ENCODE data around the gene LRRC75A.

Gene LRRC75A

DNA sequence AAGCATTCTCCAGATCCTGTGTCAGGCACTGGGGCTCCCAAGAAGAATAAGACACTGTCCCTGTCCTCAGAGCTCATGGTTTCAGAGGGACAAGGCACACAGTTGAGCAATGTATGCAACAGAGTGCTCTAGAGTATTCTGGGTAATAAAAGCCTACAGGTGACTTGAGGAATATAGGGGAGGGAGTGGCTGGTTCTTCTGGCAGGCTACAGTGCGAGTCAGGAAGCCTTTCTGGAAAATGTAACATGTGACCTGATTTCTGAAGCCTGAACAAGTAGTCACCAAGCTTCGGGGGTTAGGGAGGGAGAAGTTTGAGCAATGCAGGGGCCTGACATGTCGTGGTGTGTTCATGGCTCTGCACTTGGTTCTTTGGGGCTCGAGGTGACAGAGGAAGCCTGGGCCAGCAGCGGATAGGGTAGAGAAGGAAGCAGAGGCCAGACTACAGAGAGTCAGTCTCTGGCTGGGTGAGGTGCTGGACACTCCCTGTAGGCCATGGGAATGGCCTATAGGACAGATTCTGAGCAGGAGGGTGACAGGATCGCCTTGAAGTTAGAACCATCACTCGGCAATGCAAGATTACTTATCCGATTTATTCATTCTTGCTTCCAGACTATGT lies 16.0 kb upstream of the LRRC75A start:
- Histone ChIP-seq H3K4me1 (no peaks in the 10 kb centered on the region), H2AFZ (no peak overlapping the region), H3K36me3 (ENCODE audit: control insufficient read depth, insufficient read depth, low read length) (no peaks in the 10 kb centered on the region), H3K27me3 (ENCODE audit: control insufficient read depth, insufficient read depth, low read length) (no peaks in the 10 kb centered on the region), H3K4me2 (ENCODE audit: low read length) (no peak overlapping the region), H3K27ac (no peak overlapping the region), H3K9me3 (ENCODE audit: control insufficient read depth, low read length) (no peaks in the 10 kb centered on the region), H3K79me2 (no peaks in the 10 kb centered on the region), H3K9ac (no peak overlapping the region), H3K4me3 (ENCODE audit: low read depth, low read length) (no peak overlapping the region)
- no peak for TF ChIP-seq CTCF (IDR thresholded peaks at IDR 0.05)

DNA sequence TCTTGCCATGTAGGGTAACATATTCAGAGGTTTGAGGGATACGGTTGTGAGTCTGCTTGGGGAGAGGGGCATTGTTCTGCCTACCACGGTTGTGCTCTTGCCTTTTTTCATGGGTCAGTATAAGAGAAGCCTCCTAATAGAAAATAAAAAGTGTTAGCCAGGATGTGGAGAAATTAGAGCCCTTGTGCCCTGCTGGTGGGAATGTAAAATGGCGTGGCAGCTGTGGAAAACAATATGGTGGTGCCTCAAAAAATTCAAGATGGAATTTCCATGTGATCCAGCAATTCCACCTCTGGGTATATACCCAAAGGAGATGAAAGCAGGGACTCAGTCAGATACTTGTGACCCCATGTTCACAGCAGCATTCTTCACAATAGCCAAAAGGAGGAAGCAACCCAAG lies 14.2 kb upstream of the LRRC75A start:
- Histone ChIP-seq H3K9ac (no peak overlapping the region), H3K4me3 (ENCODE audit: low read depth, low read length) (no peak overlapping the region), H3K4me2 (ENCODE audit: low read length) (no peak overlapping the region), H3K36me3 (ENCODE audit: control insufficient read depth, insufficient read depth, low read length) (no peaks in the 10 kb centered on the region), H3K9me3 (ENCODE audit: control insufficient read depth, low read length) (no peaks in the 10 kb centered on the region), H3K27me3 (ENCODE audit: control insufficient read depth, insufficient read depth, low read length) (no peaks in the 10 kb centered on the region), H3K79me2 (no peaks in the 10 kb centered on the region), H2AFZ (no peak overlapping the region), H3K4me1 (no peaks in the 10 kb centered on the region), H3K27ac (no peak overlapping the region)
- no peak for TF ChIP-seq CTCF (IDR thresholded peaks at IDR 0.05)

- no peak for TF ChIP-seq CTCF (IDR thresholded peaks at IDR 0.05)
- no peak overlapping the region for H3K27ac ChIP-seq
- no peaks in the 10 kb centered on the region for H3K27me3 ChIP-seq (ENCODE audit: control insufficient read depth, insufficient read depth, low read length)
Observed at GRCh38 chr17:16504984-16505383, 13.0 kb upstream of the LRRC75A start.

DNA sequence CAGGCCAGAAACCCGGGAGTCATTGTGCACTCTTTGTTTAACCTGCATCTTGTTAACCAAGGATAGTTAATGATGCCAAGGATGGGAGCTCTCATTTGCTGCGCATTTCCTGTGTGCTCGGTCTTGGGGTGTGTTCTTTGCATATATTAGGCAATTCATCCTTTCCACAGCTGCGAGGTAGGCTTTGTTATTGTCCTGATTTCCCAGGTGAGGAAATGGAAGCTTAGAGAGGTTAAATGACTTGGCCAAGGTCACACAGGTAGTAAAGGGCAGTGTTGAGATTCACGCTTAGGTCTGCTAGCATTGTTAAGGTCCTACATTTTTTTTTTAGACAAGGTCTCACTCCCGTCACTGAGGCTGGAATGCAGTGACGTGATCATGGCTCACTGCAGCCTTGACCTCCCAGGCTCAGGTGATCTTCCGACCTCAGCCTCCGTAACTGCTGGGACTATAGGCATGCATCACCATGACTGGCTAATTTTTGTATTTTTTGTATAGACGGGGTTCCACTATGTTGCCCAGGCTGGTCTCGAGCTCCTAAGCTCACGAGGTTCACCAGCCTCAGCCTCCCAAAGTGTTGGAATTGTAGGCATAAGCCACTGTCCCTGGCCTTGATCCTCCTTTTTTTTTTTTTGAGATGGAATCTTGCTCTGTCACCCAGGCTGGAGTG lies 5.0 kb upstream of the LRRC75A start:
- H3K79me2 ChIP-seq = no peaks in the 10 kb centered on the region
- no peak for TF ChIP-seq CTCF (IDR thresholded peaks at IDR 0.05)
- no peak overlapping the region for H3K4me3 ChIP-seq (ENCODE audit: low read depth, low read length)
- H3K4me1 ChIP-seq = no peaks in the 10 kb centered on the region
- H3K4me2 ChIP-seq (ENCODE audit: low read length) = no peak overlapping the region
- H3K27ac ChIP-seq = no peak overlapping the region
- no peaks in the 10 kb centered on the region for H3K36me3 ChIP-seq (ENCODE audit: control insufficient read depth, insufficient read depth, low read length)
- no peaks in the 10 kb centered on the region for H3K9me3 ChIP-seq (ENCODE audit: control insufficient read depth, low read length)
- H3K9ac ChIP-seq = no peak overlapping the region
- no peaks in the 10 kb centered on the region for H3K27me3 ChIP-seq (ENCODE audit: control insufficient read depth, insufficient read depth, low read length)
- H2AFZ ChIP-seq = no peak overlapping the region

More at GRCh38 chr17:16504984-16505383, 13.0 kb upstream of the LRRC75A start:
- H3K36me3 ChIP-seq (ENCODE audit: control insufficient read depth, insufficient read depth, low read length) = no peaks in the 10 kb centered on the region
- no peak overlapping the region for H3K9ac ChIP-seq
- no peaks in the 10 kb centered on the region for H3K4me1 ChIP-seq
- H3K79me2 ChIP-seq = no peaks in the 10 kb centered on the region
- H3K9me3 ChIP-seq (ENCODE audit: control insufficient read depth, low read length) = no peaks in the 10 kb centered on the region
- H2AFZ ChIP-seq = no peak overlapping the region
- H3K4me2 ChIP-seq (ENCODE audit: low read length) = no peak overlapping the region
- H3K4me3 ChIP-seq (ENCODE audit: low read depth, low read length) = no peak overlapping the region
